SK-N-SH (cell line): ENCODE data around the gene SLFNL1. TPM values are rescaled to one million over a fixed set of nuclear protein-coding genes. Genes with fewer than 3 reads are reported as not detected.

Source experiments
- CTCF ChIA-PET: fragments of 300-600, 350-600 bp; formaldehyde crosslinking; extraction: SDS; loops from one replicate; lab custom pipeline; 2021; lab: Yijun Ruan, JAX
- POLR2A ChIA-PET: fragments of 350-600 bp; sonication (Branson Sonifier 250); formaldehyde crosslinking; extraction: SDS; loops from one replicate; lab custom pipeline; 2020; ENCODE audit warnings: antibody characterized with exemption, inconsistent platforms; lab: Yijun Ruan, JAX
- DNase-seq: peaks from one replicate; pipeline ENCODE4 v3.0.0; 2012
- H2AFZ ChIP-seq: fragments of 200-600 bp; sonication (generic); 2 replicates; pipeline ENCODE4 v1.8.1; 2016; ENCODE audit warnings: antibody characterized with exemption, mild to moderate bottlenecking, low read depth
- H3F3A ChIP-seq: fragments of 200-600 bp; sonication (generic); replicated peaks from 2 replicates; pipeline ENCODE3; 2016; ENCODE audit warnings: antibody characterized with exemption, mild to moderate bottlenecking; ENCODE audit not compliant: insufficient read depth
- H3K27ac ChIP-seq, 2 experiments: fragments of 200-500 bp in 1 of 2; fragments of 200-600 bp in 1 of 2; sonication (Bioruptor generic) in 1 of 2; sonication (generic), shearing (Covaris generic) in 1 of 2; 2 replicates each; pipeline versions ENCODE4 v1.5.1 to v1.6.1; 2014 to 2016; ENCODE audit warnings: low read depth in 2 of 2, inconsistent platforms in 1 of 2, low read length in 1 of 2, mild to moderate bottlenecking in 1 of 2, mixed read lengths in 1 of 2
- H3K27me3 ChIP-seq: fragments of 200-600 bp; sonication (generic), shearing (Covaris generic); 2 replicates; pipeline ENCODE4 v1.6.1; 2016; ENCODE audit warnings: mixed run types; ENCODE audit not compliant: insufficient read depth
- H3K36me3 ChIP-seq, 2 experiments: fragments of 200-500 bp in 1 of 2; fragments of 200-600 bp in 1 of 2; sonication (Bioruptor generic) in 1 of 2; sonication (generic) in 1 of 2; replicated peaks in 1 of 2; 2 replicates each; pipeline versions ENCODE3 to v1.5.1; 2014 to 2016; ENCODE audit warnings: low read length in 1 of 2, mild to moderate bottlenecking in 1 of 2; ENCODE audit not compliant: insufficient read depth in 2 of 2, control insufficient read depth in 1 of 2
- H3K4me1 ChIP-seq, 2 experiments: fragments of 200-500 bp in 1 of 2; fragments of 200-600 bp in 1 of 2; sonication (Bioruptor generic) in 1 of 2; sonication (generic), shearing (Covaris generic) in 1 of 2; 2 replicates each; pipeline versions ENCODE4 v1.5.1 to v1.6.1; 2014 to 2016; ENCODE audit warnings: low read depth in 1 of 2, low read length in 1 of 2, mixed run types in 1 of 2; ENCODE audit not compliant: insufficient read depth in 2 of 2, control insufficient read depth in 1 of 2
- H3K4me2 ChIP-seq: fragments of 200-600 bp; sonication (generic), shearing (Covaris generic); 2 replicates; pipeline ENCODE4 v1.6.1; 2017; ENCODE audit warnings: mixed run types
- H3K4me3 ChIP-seq, 2 experiments: fragments of 200-500 bp in 1 of 2; fragments of 200-600 bp in 1 of 2; sonication (Bioruptor generic) in 1 of 2; sonication (generic), shearing (Covaris generic) in 1 of 2; 2 replicates each; pipeline versions ENCODE4 v1.5.1 to v1.8.1; 2014 to 2016; ENCODE audit warnings: low read depth in 2 of 2, inconsistent platforms in 1 of 2, low read length in 1 of 2, mild to moderate bottlenecking in 1 of 2, mixed read lengths in 1 of 2, moderate library complexity in 1 of 2
- H3K79me2 ChIP-seq: fragments of 200-600 bp; sonication (generic); 2 replicates; pipeline ENCODE4 v1.8.1; 2017; ENCODE audit warnings: mild to moderate bottlenecking; ENCODE audit not compliant: insufficient read depth
- H3K9ac ChIP-seq: fragments of 200-600 bp; sonication (generic); 2 replicates; pipeline ENCODE4 v1.6.1; 2017; ENCODE audit warnings: mixed run types
- H3K9me2 ChIP-seq: fragments of 200-600 bp; sonication (generic); 2 replicates; pipeline ENCODE4 v1.6.1; 2017; ENCODE audit warnings: mixed run types
- H3K9me3 ChIP-seq: fragments of 200-600 bp; sonication (generic); 2 replicates; pipeline ENCODE4 v1.6.1; 2017; ENCODE audit warnings: mixed run types, mild to moderate bottlenecking, moderate library complexity
- H4K20me1 ChIP-seq: fragments of 200-600 bp; sonication (generic); 2 replicates; pipeline ENCODE4 v1.6.1; 2017; ENCODE audit warnings: mild to moderate bottlenecking, mixed run types; ENCODE audit not compliant: insufficient read depth
- CHD2 ChIP-seq: fragments of 150-350 bp; IDR thresholded peaks from 2 replicates; pipeline ENCODE4 v1.6.1; 2018; ENCODE audit warnings: low read length; ENCODE audit not compliant: partially characterized antibody
- EP300 ChIP-seq, 2 experiments: IDR thresholded peaks; 2 replicates each; pipeline versions ENCODE4 v1.4.0 to v1.6.1; 2012; ENCODE audit warnings: borderline replicate concordance in 1 of 2, low read depth in 1 of 2, low read length in 1 of 2
- GABPA ChIP-seq: IDR thresholded peaks from 2 replicates; pipeline ENCODE4 v1.4.0; 2012; ENCODE audit warnings: low read depth, mild to moderate bottlenecking
- IRF3 ChIP-seq: fragments of 150-350 bp; IDR thresholded peaks from 2 replicates; pipeline ENCODE4 v1.6.1; 2016; ENCODE audit warnings: mild to moderate bottlenecking, low read depth, low read length
- JUND ChIP-seq: IDR thresholded peaks from 2 replicates; pipeline ENCODE4 v1.4.0; 2012
- MEF2A ChIP-seq: IDR thresholded peaks from 2 replicates; pipeline ENCODE4 v1.4.0; 2012; ENCODE audit warnings: low read depth, borderline replicate concordance
- MXI1 ChIP-seq: IDR thresholded peaks from 2 replicates; pipeline ENCODE4 v1.6.1; 2012; ENCODE audit warnings: mild to moderate bottlenecking, low read depth, low read length, improper control_type of control experiment
- PBX3 ChIP-seq: IDR thresholded peaks from 2 replicates; pipeline ENCODE4; 2012
- POLR2AphosphoS5 ChIP-seq: IDR thresholded peaks from 2 replicates; pipeline ENCODE4 v1.6.1; 2012; ENCODE audit warnings: low read depth, low read length
- REST ChIP-seq: IDR thresholded peaks from 2 replicates; pipeline ENCODE4 v1.6.1; 2012; ENCODE audit warnings: mild to moderate bottlenecking, low read depth, low read length, moderate library complexity
- RFX5 ChIP-seq: IDR thresholded peaks from 2 replicates; pipeline ENCODE4 v1.6.1; 2012; ENCODE audit warnings: mild to moderate bottlenecking, improper control_type of control experiment, low read length
- RXRA ChIP-seq: IDR thresholded peaks from 2 replicates; pipeline ENCODE4 v1.4.0; 2012; ENCODE audit warnings: low read depth, mild to moderate bottlenecking, borderline replicate concordance
- SMC3 ChIP-seq: IDR thresholded peaks from 2 replicates; pipeline ENCODE4 v1.6.1; 2012; ENCODE audit warnings: low read depth, low read length, improper control_type of control experiment
- TAF1 ChIP-seq: IDR thresholded peaks from 2 replicates; pipeline ENCODE4 v1.6.1; 2012; ENCODE audit warnings: low read depth, mild to moderate bottlenecking, low read length, moderate library complexity, borderline replicate concordance
- TEAD4 ChIP-seq: IDR thresholded peaks from 2 replicates; pipeline ENCODE4 v1.4.0; 2012; ENCODE audit warnings: mild to moderate bottlenecking, borderline replicate concordance; ENCODE audit not compliant: insufficient read depth
- USF1 ChIP-seq: IDR thresholded peaks from 2 replicates; pipeline ENCODE4 v1.4.0; 2012; ENCODE audit warnings: low read depth, borderline replicate concordance
- USF2 ChIP-seq: fragments of 150-350 bp; IDR thresholded peaks from 2 replicates; pipeline ENCODE4 v1.6.1; 2017; ENCODE audit warnings: antibody characterized with exemption, low read length, low read depth, borderline replicate concordance
- ZBTB33 ChIP-seq: IDR thresholded peaks from 2 replicates; pipeline ENCODE4 v1.4.0; 2012; ENCODE audit warnings: low read depth, borderline replicate concordance
- WGBS: methylation state at CpG from one replicate; pipeline ENCODE4 v1.1.6; 2017; ENCODE audit warnings: low lambda C conversion rate; 5-methylcytosine and 5-hydroxymethylcytosine counted together
- polyA plus RNA-seq, 3 experiments: library from polyadenylated mRNA; depleted of rRNA; stranded (reverse); fragments of >200 nt; gene quantifications; 2 replicates each; pipeline ENCODE4 v1.2.3, GENCODE V29; 2012

The SLFNL1 gene
- polyA plus RNA-seq, 1 of the 3 experiments (the other 2 are of a cell fraction): 0.26 TPM

- Histone ChIP-seq H3K27me3 (no peaks in the 10 kb centered on the region), H3K27ac (no peak overlapping the region), H3K9me3 (no peaks in the 10 kb centered on the region), H3K4me2 (no peak overlapping the region), H3K4me1 (peaks cover 0 to 7% of the 10 kb centered on the region in 2 experiments; a peak in 1 of 4 replicates), H4K20me1 (no peaks in the 10 kb centered on the region), H3F3A (peaks cover 35% of the 10 kb centered on the region), H2AFZ (no peak overlapping the region), H3K9ac (no peak overlapping the region), H3K79me2 (no peaks in the 10 kb centered on the region), H3K36me3 (no peaks in the 10 kb centered on the region), H3K9me2 (no peaks in the 10 kb centered on the region), H3K4me3 (no peak overlapping the region)
- TF ChIP-seq GABPA: no peak
- no peak for TF ChIP-seq TAF1
- no peak for TF ChIP-seq PBX3
- TF ChIP-seq USF1: no peak
- TF ChIP-seq ZBTB33: no peak
- TF ChIP-seq JUND: no peak
- TF ChIP-seq CHD2: no peak
- TF ChIP-seq RXRA: no peak
- TF ChIP-seq USF2: no peak
- no peak for TF ChIP-seq RFX5
- DNase-seq: no peak
- ChIA-PET CTCF (no interaction called here), POLR2A (no interaction called here)
- WGBS: 91% methylated on average over 9 of the region's 9 CpGs
Measured at GRCh38 chr1:40974945-40975344, 46.6 kb downstream of the SLFNL1 start.

- ChIA-PET CTCF (no interaction called here), POLR2A (no interaction called here)
- H3K9me3 ChIP-seq: no peaks in the 10 kb centered on the region
- no peak overlapping the region for H3K27ac ChIP-seq
- H2AFZ ChIP-seq: no peak overlapping the region
- H4K20me1 ChIP-seq: no peaks in the 10 kb centered on the region
- H3K4me2 ChIP-seq: no peak overlapping the region
- no peak overlapping the region for H3K4me3 ChIP-seq
- H3K27me3 ChIP-seq: no peaks in the 10 kb centered on the region
- H3K36me3 ChIP-seq: no peaks in the 10 kb centered on the region
- peaks cover 0 to 3% of the 10 kb centered on the region in 2 experiments; a peak in 1 of 4 replicates for H3K4me1 ChIP-seq
- no peak for DNase-seq
- H3K9me2 ChIP-seq: no peaks in the 10 kb centered on the region
- peaks cover 32% of the 10 kb centered on the region for H3F3A ChIP-seq
- no peaks in the 10 kb centered on the region for H3K79me2 ChIP-seq
- no peak overlapping the region for H3K9ac ChIP-seq
- WGBS: 81% methylated on average over 2 of the region's 2 CpGs
- TF ChIP-seq EP300 (IDR thresholded peaks at IDR 0.05; ENCODE audit: borderline replicate concordance in 1 of 2, low read depth in 1 of 2, low read length in 1 of 2) (no peak), GABPA (no peak), IRF3 (no peak), POLR2AphosphoS5 (no peak), REST (no peak), MXI1 (no peak), MEF2A (no peak), SMC3 (no peak), TAF1 (no peak), TEAD4 (no peak), RFX5 (no peak)
Measured at GRCh38 chr1:40973912-40974311, 47.6 kb downstream of the SLFNL1 start.
